ENCODE measurements around the gene CHRND. TPM values are rescaled to one million over a fixed set of nuclear protein-coding genes. Genes with fewer than 3 reads are reported as not detected.
"Not testable (repeated sequence)": the region's sequence is repeated elsewhere in the genome, so short reads cannot be mapped to it uniquely, and the experiment has no call there.

The CHRND gene
- total RNA-seq, 1 donor from 2014 or later: not detected

GRCh38 chr2:232550354-232551249, 24.6 kb downstream of the CHRND start, which contains the start of the genes EIF4E2 and TIGD1:
Gene EIF4E2 (plus strand): TSS chr2:232550689. CDS start chr2:232550725, 36 bp downstream.
Gene TIGD1 (minus strand): TSS chr2:232550557. CDS start chr2:232549882, 675 bp downstream.
- intact Hi-C loops (cut with DNase I): no loop called here

DNA sequence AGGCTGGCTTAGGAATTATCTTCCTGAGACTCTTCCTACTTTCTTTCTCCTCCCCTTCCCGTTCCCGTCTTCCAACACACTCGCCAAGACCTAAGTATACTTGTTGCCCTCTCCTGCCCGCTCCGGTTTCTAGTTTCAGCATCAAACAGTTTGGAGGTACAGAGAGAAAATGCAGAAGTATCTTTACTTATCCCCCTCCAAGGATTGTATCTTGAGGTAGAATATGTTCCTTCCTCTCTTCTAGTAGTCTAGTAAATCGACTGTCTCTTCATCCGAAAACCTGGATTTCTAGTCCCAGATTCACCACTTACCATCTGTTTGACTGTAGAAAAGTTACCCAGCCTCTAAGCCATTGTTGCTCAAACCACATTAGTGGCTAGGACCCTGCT, 25.3 kb downstream of the CHRND start:
- ATAC-seq (ENCODE audit: poor library complexity) (no peak), DNase-seq (no peak)
- intact Hi-C loops (cut with DNase I): no loop called here

More at GRCh38 chr2:232550354-232551249, 24.6 kb downstream of the CHRND start, which contains the start of the genes EIF4E2 and TIGD1:
- ATAC-seq (ENCODE audit: poor library complexity): peak; percentile 99
- DNase-seq: peak; percentile 97

DNA sequence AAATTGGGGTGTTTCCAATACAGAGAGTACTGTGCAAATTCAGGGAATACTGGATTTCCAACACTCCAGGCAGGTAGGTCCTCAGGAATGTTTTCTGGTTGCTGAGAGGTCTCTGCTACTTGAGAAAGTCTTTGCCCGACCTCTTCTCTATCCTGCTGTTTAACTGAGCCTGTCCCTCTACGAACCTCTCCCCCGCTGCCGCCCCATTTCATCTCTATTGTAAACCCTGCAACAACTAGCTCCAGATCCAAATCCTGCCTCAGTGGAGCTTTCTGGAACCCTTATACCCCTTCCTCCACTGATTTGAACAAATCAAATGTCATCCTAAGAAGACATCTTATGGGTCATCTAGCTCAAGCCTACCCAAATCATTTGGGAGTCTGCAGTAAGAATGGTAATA, 25.8 kb downstream of the CHRND start:
- ATAC-seq (ENCODE audit: poor library complexity) (no peak), DNase-seq (no peak)
- intact Hi-C loops (cut with DNase I): no loop called here

DNA sequence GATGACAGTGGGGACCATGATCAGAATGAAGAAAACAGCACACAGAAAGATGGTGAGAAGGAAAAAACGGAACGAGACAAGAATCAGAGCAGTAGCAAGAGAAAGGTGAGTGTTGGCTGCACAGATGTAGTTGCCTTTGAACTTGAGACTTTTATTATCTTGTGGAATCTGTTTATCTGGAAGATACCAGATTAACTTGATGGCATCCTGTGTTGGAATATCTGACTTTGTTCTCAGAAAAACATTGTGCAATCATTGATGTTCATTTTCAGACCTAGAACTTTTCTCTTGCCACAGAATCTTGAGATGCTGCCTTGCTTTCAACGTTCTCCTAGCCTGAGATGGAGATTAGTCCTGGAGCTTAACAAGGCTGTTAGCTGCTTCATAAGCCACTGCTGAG, 30.5 kb downstream of the CHRND start:
- intact Hi-C loops (cut with DNase I): no loop called here
- no peak for ATAC-seq (ENCODE audit: poor library complexity)
- no peak for DNase-seq

GRCh38 chr2:232562515-232563151, 36.7 kb downstream of the CHRND start:
- DNase-seq: no peak
- no peak for ATAC-seq (ENCODE audit: poor library complexity)
- intact Hi-C loops (cut with DNase I): no loop called here

DNA sequence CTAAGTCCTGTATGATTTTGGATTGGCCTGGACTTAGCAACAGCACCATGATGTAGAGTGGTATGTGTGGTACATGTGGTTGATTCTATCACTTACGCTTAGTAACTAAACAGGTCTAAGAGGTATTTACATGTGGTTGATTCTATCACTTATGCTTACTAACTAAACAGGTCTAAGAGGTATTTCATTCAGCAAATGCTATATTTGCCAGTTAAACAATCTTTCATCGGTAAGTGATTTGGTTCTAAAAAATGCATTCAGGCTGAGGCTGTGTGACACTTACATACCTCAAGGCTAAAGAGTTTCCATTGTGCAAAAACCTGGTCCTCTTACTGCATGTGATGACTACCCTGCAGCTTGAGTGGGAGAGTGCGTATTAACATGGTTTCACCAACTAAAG, 37.6 kb downstream of the CHRND start:
- no peak for DNase-seq
- ATAC-seq (ENCODE audit: poor library complexity): no peak

DNA sequence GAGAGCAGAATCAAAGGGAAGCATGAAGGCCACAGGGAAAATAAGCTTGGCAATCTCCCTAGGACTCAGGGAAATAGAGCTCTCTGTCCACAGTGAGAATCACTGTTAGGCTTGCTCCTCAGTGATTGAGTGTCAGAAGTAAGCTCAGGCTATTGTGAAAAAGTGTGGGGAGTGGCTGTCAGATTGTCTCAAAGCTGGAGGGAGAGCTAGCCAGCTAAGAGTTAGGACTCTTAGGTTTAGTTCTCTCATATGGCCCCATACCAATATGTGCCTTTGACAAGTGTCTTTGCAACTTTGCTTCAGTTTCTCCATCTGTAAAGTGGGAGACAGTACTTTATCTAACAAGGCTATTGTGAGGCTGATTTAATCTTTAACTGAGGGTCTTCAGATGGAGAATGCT, 41.8 kb downstream of the CHRND start:
- no peak for DNase-seq
- no peak for ATAC-seq (ENCODE audit: poor library complexity)
- intact Hi-C loops (cut with DNase I): no loop called here

More for the DNA sequence above, 37.6 kb downstream of the CHRND start:
- intact Hi-C loops (cut with DNase I): no loop called here

DNA sequence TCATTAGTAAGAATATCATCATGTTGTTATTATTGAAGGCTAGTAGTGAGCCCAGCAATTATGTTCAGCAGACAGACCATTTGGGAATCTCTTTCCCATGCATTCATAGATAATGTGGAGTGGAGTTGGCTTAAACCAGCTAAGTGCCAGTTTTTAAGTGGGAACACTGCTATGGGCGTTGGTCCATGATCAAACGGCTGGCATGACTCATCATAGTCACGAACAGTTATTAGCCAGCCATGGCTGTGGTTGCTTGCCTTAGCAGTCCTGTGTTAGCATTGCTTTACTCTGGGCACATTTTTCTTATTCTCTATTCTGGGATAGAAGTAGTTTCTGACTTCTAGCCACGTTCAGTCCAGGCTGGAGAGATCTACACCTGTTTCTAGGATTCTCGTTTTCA, 42.2 kb downstream of the CHRND start:
- intact Hi-C loops (cut with DNase I): no loop called here
- DNase-seq: no peak

GRCh38 chr2:232569541-232569940, 43.6 kb downstream of the CHRND start:
- intact Hi-C loops (cut with DNase I): no loop called here
- DNase-seq (no peak), ATAC-seq (ENCODE audit: poor library complexity) (no peak)

More for the DNA sequence above, 42.2 kb downstream of the CHRND start:
- ATAC-seq (ENCODE audit: poor library complexity): peak; percentile 85

DNA sequence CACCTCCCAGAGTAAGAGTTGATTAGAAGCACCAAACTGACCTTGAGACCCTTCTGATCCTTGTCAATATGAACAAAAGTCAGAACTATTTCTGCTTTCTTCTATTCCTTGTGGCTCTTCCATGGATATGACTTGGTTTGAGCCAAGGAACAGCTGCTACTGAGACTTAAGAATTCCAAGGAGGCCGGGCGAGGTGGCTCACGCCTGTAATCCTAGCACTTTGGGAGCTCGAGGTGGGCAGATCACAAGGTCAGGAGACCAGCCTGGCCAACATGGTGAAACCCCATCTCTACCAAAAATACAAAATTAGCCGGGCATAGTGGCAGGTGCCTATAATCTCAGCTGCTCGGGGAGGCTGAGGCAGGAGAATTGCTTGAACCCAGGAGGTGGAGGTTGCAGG, 44.5 kb downstream of the CHRND start:
- DNase-seq; intact Hi-C loops (cut with DNase I); ATAC-seq (ENCODE audit: poor library complexity): not testable (repeated sequence)

- ATAC-seq (ENCODE audit: poor library complexity): no peak
- no peak for DNase-seq
- intact Hi-C loops (cut with DNase I): no loop called here
Measured at GRCh38 chr2:232571026-232571474, 45.1 kb downstream of the CHRND start.

- ATAC-seq (ENCODE audit: poor library complexity) (no peak), DNase-seq (no peak)
- intact Hi-C loops (cut with DNase I): no loop called here
Measured at GRCh38 chr2:232573042-232573441, 47.1 kb downstream of the CHRND start.

DNA sequence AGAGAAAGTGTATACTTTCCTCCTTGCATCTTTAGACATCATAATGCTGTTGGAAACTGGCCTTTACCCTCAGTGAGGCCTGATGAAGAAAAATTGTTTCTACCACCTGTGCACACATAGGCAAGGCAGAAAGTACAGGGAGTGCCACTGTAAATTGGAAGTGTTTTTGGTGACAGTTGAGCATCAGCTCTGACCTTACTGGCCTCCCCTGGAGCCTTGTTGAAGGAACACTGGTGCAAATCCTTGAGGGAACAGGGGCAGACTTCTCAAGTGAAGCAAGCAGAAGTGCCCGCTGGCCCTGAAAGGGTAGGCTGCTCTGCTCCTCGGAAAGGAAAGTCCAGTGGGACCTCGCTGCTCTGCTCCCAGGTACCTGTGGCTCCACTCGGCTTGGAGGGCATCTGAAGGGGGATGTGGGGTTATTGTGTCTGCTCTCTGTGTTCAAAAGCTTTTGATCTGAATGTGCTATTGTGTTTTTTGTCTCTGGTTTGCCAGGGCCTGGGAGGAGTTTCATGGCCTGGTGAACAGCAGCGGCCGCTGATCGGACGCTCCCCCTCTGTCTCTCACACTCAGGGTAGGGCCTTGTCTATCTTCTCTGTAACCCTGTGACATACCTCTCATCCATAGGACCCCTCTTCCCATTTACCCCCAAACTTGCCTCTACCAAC, 47.9 kb downstream of the CHRND start:
- DNase-seq (no peak), ATAC-seq (ENCODE audit: poor library complexity) (no peak)
- intact Hi-C loops (cut with DNase I): no loop called here

GRCh38 chr2:232574674-232575403, 48.9 kb downstream of the CHRND start:
- no peak for ATAC-seq (ENCODE audit: poor library complexity)
- no peak for DNase-seq
- intact Hi-C loops (cut with DNase I): no loop called here

DNA sequence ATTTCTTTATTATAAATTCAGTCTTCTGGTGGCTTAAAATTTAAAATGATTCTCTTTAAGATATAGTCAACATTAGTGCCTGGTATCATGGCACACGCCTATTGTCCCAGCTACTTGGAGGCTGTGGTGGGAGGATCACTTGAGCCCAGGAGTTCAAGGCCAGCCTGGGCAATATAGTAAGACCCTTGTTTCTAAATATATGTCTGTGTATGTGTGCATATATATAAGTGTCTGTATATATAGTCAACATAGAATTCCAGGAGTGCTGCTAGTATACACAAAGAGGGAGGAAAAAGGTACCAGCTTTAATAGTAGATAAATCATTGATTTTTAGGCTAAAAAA, 49.4 kb downstream of the CHRND start:
- no peak for ATAC-seq (ENCODE audit: poor library complexity)
- intact Hi-C loops (cut with DNase I): no loop called here
- DNase-seq: no peak

GRCh38 chr2:232576995-232577394, 51.0 kb downstream of the CHRND start:
- ATAC-seq (ENCODE audit: poor library complexity) (no peak), DNase-seq (no peak)
- intact Hi-C loops (cut with DNase I): no loop called here

GRCh38 chr2:232577841-232578240, 51.9 kb downstream of the CHRND start:
- ATAC-seq (ENCODE audit: poor library complexity) (peak; percentile 35), DNase-seq (no peak)
- intact Hi-C loops (cut with DNase I): no loop called here

DNA sequence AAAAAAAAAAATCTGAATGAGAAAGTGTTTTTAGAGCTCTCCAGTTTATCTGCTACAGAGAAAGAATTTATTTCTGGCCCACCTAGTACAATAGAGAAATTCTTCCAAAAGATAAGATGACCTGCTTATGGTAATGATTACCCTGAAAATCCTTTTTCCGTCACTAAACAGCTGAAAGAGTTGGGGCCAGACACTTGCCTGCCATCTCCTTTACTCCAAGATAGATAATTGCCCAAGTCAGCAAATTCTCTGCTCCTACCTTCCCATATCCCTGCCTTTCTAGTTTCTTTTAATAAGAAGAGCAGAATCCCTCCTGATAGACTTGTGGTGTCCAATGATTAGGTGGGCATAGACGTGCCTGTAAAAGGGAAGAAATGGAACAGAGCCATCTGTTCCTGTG, 52.7 kb downstream of the CHRND start:
- no peak for DNase-seq
- no peak for ATAC-seq (ENCODE audit: poor library complexity)
- intact Hi-C loops (cut with DNase I): no loop called here

- intact Hi-C loops (cut with DNase I): no loop called here
- ATAC-seq (ENCODE audit: poor library complexity): no peak
- DNase-seq: no peak
Measured at GRCh38 chr2:232580648-232580981, 54.7 kb downstream of the CHRND start.
